K562 (cell line): ENCODE measurements around the gene NINL. TPM values are rescaled to one million over a fixed set of nuclear protein-coding genes. Genes with fewer than 3 reads are reported as not detected.

ENCODE experiments used
- ATAC-seq: fragments of 200-7000 bp; cut with Tn5 transposase; 3 replicates; pipeline ENCODE4 v1.9.1; 2020; ENCODE audit warnings: moderate library complexity
- BruUV-seq: library from RNA; stranded (reverse); fragments of 400-500 nt; replicated peaks from 2 replicates; lab custom pipeline; 2021; lab: Mats Ljungman, UMichigan
- CTCF ChIA-PET: fragments of 300-600 bp; formaldehyde crosslinking; extraction: SDS; loops from one replicate; lab custom pipeline; 2021; ENCODE audit warnings: low intra/inter-chr PET ratio; lab: Yijun Ruan, JAX
- POLR2A ChIA-PET: fragments of 300-600, 350-650 bp; sonication (Branson Sonifier 250); formaldehyde crosslinking; extraction: SDS; loops from one replicate; lab custom pipeline; 2021; ENCODE audit warnings: antibody characterized with exemption, inconsistent platforms; lab: Yijun Ruan, JAX
- DNase-seq, 4 experiments: peaks; one replicate each; pipeline versions ENCODE4 v3.0.0 to v3.0.0-alpha.2; 2011 to 2018; ENCODE audit warnings: low spot score in 3 of 4, mixed read lengths in 3 of 4; ENCODE audit errors: extremely low read depth in 1 of 4
- FAIRE-seq: peaks from 2 replicates; lab custom pipeline; 2011; peaks lifted over from hg19 to GRCh38; lab: Jason Lieb, UNC
- H2AFZ ChIP-seq: 2 replicates; pipeline ENCODE4 v1.6.0; 2011; ENCODE audit warnings: low read depth, low read length, control low read depth, inconsistent platforms
- H3K27ac ChIP-seq: fragments of 200-600 bp; 3 replicates; pipeline ENCODE4 v1.8.0; 2011; ENCODE audit warnings: low read depth, mild to moderate bottlenecking, control low read depth, inconsistent platforms, low read length, moderate library complexity, mixed read lengths; ENCODE audit errors: extremely low read depth
- H3K27me3 ChIP-seq, 2 experiments: fragments of 300-600 bp in 1 of 2; 2 replicates in 1 of 2; 3 replicates in 1 of 2; pipeline versions ENCODE4 v1.6.0 to v1.8.0; 2011; ENCODE audit warnings: inconsistent platforms in 2 of 2, low read length in 2 of 2, mild to moderate bottlenecking in 1 of 2, mixed read lengths in 1 of 2, moderate library complexity in 1 of 2; ENCODE audit not compliant: control insufficient read depth in 2 of 2, insufficient read depth in 2 of 2
- H3K36me3 ChIP-seq: fragments of 300-600 bp; 3 replicates; pipeline ENCODE4 v1.8.0; 2011; ENCODE audit warnings: mild to moderate bottlenecking, low read length, inconsistent platforms; ENCODE audit not compliant: control insufficient read depth, insufficient read depth
- H3K4me1 ChIP-seq, 2 experiments: fragments of 200-600 bp in 1 of 2; replicated peaks in 1 of 2; 2 replicates in 1 of 2; 3 replicates in 1 of 2; pipeline versions ENCODE4 v1.5.1 to v1.8.0; 2011; ENCODE audit warnings: inconsistent platforms in 2 of 2, low read length in 2 of 2, mild to moderate bottlenecking in 1 of 2, mixed read lengths in 1 of 2, moderate library complexity in 1 of 2; ENCODE audit not compliant: control insufficient read depth in 2 of 2, insufficient read depth in 2 of 2
- H3K4me2 ChIP-seq: 2 replicates; pipeline ENCODE4 v1.6.1; 2011; ENCODE audit warnings: low read length, control low read depth, inconsistent platforms, mixed read lengths; ENCODE audit not compliant: insufficient read depth
- H3K4me3 ChIP-seq: fragments of 200-600 bp; sonication (generic), shearing (Covaris generic); 2 replicates; pipeline ENCODE4 v1.5.1; 2016; ENCODE audit warnings: control low read depth, inconsistent platforms
- H3K79me2 ChIP-seq: fragments of 200-600 bp; 3 replicates; pipeline ENCODE4 v1.8.0; 2011; ENCODE audit warnings: low read length, inconsistent platforms; ENCODE audit not compliant: control insufficient read depth, insufficient read depth
- H3K9ac ChIP-seq, 2 experiments: 2 replicates each; pipeline versions ENCODE4 v1.6.0 to v1.6.1; 2011; ENCODE audit warnings: low read depth in 2 of 2, low read length in 2 of 2, control low read depth in 1 of 2, inconsistent platforms in 1 of 2, mild to moderate bottlenecking in 1 of 2, mixed read lengths in 1 of 2; ENCODE audit not compliant: insufficient read depth in 1 of 2
- H3K9me1 ChIP-seq: one replicate; pipeline ENCODE4 v1.6.0; 2011; ENCODE audit warnings: inconsistent platforms, mild to moderate bottlenecking, low read length, moderate library complexity; ENCODE audit not compliant: control insufficient read depth, insufficient read depth
- H3K9me3 ChIP-seq: replicated peaks from 2 replicates; pipeline ENCODE4 v1.5.1; 2011; ENCODE audit warnings: low read depth, low read length, inconsistent platforms; ENCODE audit not compliant: control insufficient read depth, insufficient read depth
- H4K20me1 ChIP-seq: replicated peaks from 2 replicates; pipeline ENCODE4 v1.6.1; 2011; ENCODE audit warnings: low read length, inconsistent platforms, mixed read lengths; ENCODE audit not compliant: control insufficient read depth, insufficient read depth
- NCOA2 ChIP-seq, 2 experiments: fragments of 450-650 bp; IDR thresholded peaks; 2 replicates each; pipeline ENCODE4 v1.6.1; 2018; ENCODE audit warnings: mild to moderate bottlenecking in 2 of 2, moderate library complexity in 1 of 2; ENCODE audit not compliant: partially characterized antibody in 2 of 2
- WGBS: fragments of 100-300 bp; shearing (Covaris generic); methylation state at CpG from one replicate; pipeline ENCODE4 v1.1.6; 2016; ENCODE audit warnings: low coverage, mixed read lengths; ENCODE audit not compliant: insufficient coverage; ENCODE audit errors: missing lambda C conversion rate; 5-methylcytosine and 5-hydroxymethylcytosine counted together
- in situ Hi-C: fragments of 300-500 bp; cut with MboI; formaldehyde crosslinking; loops from 4 replicates; pipeline ENCODE4 v1.15.0; 2018; ENCODE audit warnings: inconsistent platforms, mixed read lengths
- intact Hi-C: fragments of 100-400 bp; cut with micrococcal nuclease; formaldehyde crosslinking; loops from 2 replicates; pipeline ENCODE4 v1.14.2; 2022
- polyA plus RNA-seq, 8 experiments: library from polyadenylated mRNA; depleted of rRNA in 4 of 8; stranded (reverse) in 5 of 8; unstranded in 3 of 8; fragments of >200 nt; fragmentation: Nextera tagmentation in 2 of 8; fragmentation: Illumina TruSeq in 1 of 8; extraction: Ambion mirVana in 2 of 8; extraction: Trizol in 1 of 8; gene quantifications; 2 replicates each; pipeline versions ENCODE4 v1.2.1 to v1.2.3, GENCODE V29; 2011 to 2014; ENCODE audit warnings: inconsistent platforms in 1 of 8, missing spikeins in 1 of 8
- total RNA-seq, 7 experiments: library from RNA; depleted of rRNA in 6 of 7; stranded (reverse); fragments of >200 nt in 6 of 7; fragmentation: Illumina TruSeq in 2 of 7; extraction: Trizol in 2 of 7; gene quantifications; 2 replicates each; pipeline versions ENCODE4 v1.2.1 to v1.2.3, GENCODE V29; 2011 to 2021; ENCODE audit warnings: low replicate concordance in 1 of 7
- TF ChIP-seq, protein P1 (sequence below): sonication (generic); formaldehyde crosslinking; IDR thresholded peaks from 2 replicates; pipeline ENCODE4 v1.8.1; 2023; ENCODE audit warnings: mild to moderate bottlenecking, missing genetic modification reagents
- TF ChIP-seq, protein P2 (sequence below), 3 experiments: IDR thresholded peaks in 2 of 3; conservative IDR thresholded peaks in 1 of 3; 2 replicates each; pipeline ENCODE4 v1.5.1; 2011 to 2012; ENCODE audit warnings: low read length in 3 of 3, mild to moderate bottlenecking in 3 of 3, control low read depth in 2 of 3, improper control_type of control experiment in 1 of 3, inconsistent platforms in 1 of 3, low read depth in 1 of 3, mixed read lengths in 1 of 3, moderate library complexity in 1 of 3; ENCODE audit not compliant: insufficient read depth in 2 of 3

Gene NINL
- total and polyA plus RNA-seq, 9 of the 15 experiments (the other 6 are each of a cell fraction or from before 2014, with no cell fraction given), result 0.03 to 0.22 (median 0.05) TPM; not detected in 5

DNA sequence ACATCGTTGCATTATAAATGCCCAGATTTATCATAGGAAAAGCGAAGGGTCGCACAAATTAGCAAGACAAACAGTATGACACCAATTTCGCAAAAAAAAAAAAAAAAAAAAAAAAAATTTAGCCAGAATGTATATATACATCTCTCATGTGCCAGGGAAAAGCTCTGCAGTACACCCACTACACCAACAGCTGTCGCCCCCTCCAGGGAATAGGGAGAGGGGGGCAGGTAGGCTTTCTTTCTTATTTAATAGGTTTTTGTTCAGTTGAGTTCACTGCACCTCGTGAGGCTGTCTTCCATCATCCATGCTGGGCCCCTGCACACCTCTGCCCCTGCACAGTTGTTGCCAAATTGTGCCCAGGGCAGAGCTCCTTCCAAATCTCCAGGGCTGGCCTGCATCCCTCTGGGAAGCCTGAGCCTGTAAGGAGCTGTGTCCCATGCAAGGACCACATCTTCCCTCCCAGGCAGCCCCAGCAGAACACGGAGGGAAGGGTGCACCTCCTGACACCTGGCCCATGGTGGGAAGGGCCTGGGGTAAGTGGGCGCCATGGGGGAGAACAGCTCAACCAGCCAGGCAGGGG is 85.4 kb downstream of the NINL start:
- Histone ChIP-seq H3K4me1 (0 out of 5 replicates have a peak, but pooled peaks cover 0 to 3% of the 10 kb centered on the region in 2 experiments), H2AFZ (no peak overlapping the region), H3K4me3 (no peak overlapping the region), H3K36me3 (no peaks in the 10 kb centered on the region), H3K9me3 (no peaks in the 10 kb centered on the region), H3K9me1 (no peaks in the 10 kb centered on the region), H3K27me3 (peaks cover 0 to 54% of the 10 kb centered on the region in 2 experiments; a peak in 2 of 5 replicates), H3K79me2 (no peaks in the 10 kb centered on the region), H3K27ac (no peak overlapping the region), H3K9ac (no peak overlapping the region), H3K4me2 (no peak overlapping the region), H4K20me1 (no peaks in the 10 kb centered on the region)
- FAIRE-seq (no peak), ATAC-seq (peak; percentile 65), DNase-seq (no peak)
- in situ Hi-C loops (no loop called here), intact Hi-C loops (no loop called here)
- no TSS peak for BruUV-seq
- POLR2A ChIA-PET, result no interaction called here
- TF ChIP-seq, protein P1, sequence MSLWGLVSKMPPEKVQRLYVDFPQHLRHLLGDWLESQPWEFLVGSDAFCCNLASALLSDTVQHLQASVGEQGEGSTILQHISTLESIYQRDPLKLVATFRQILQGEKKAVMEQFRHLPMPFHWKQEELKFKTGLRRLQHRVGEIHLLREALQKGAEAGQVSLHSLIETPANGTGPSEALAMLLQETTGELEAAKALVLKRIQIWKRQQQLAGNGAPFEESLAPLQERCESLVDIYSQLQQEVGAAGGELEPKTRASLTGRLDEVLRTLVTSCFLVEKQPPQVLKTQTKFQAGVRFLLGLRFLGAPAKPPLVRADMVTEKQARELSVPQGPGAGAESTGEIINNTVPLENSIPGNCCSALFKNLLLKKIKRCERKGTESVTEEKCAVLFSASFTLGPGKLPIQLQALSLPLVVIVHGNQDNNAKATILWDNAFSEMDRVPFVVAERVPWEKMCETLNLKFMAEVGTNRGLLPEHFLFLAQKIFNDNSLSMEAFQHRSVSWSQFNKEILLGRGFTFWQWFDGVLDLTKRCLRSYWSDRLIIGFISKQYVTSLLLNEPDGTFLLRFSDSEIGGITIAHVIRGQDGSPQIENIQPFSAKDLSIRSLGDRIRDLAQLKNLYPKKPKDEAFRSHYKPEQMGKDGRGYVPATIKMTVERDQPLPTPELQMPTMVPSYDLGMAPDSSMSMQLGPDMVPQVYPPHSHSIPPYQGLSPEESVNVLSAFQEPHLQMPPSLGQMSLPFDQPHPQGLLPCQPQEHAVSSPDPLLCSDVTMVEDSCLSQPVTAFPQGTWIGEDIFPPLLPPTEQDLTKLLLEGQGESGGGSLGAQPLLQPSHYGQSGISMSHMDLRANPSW, result no peak
- TF ChIP-seq NCOA2 (IDR thresholded peaks at IDR 0.05; ENCODE audit: partially characterized antibody in 2 of 2), result no peak
- TF ChIP-seq, protein P2, sequence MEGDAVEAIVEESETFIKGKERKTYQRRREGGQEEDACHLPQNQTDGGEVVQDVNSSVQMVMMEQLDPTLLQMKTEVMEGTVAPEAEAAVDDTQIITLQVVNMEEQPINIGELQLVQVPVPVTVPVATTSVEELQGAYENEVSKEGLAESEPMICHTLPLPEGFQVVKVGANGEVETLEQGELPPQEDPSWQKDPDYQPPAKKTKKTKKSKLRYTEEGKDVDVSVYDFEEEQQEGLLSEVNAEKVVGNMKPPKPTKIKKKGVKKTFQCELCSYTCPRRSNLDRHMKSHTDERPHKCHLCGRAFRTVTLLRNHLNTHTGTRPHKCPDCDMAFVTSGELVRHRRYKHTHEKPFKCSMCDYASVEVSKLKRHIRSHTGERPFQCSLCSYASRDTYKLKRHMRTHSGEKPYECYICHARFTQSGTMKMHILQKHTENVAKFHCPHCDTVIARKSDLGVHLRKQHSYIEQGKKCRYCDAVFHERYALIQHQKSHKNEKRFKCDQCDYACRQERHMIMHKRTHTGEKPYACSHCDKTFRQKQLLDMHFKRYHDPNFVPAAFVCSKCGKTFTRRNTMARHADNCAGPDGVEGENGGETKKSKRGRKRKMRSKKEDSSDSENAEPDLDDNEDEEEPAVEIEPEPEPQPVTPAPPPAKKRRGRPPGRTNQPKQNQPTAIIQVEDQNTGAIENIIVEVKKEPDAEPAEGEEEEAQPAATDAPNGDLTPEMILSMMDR (IDR thresholded peaks at IDR 0.05 in 2 of 3, conservative IDR thresholded peaks at IDR 0.05 in 1 of 3; ENCODE audit: insufficient read depth in 2 of 3, low read depth in 1 of 3, low read length in 3 of 3), result peak in 1 of 3 experiments; percentile 24; a peak in 2 of 6 replicates
- CTCF ChIA-PET, result no interaction called here
- 0% methylated on average over 5 of the region's 8 CpGs for WGBS
